Immature natural killer cell (primary cell): ENCODE results near the gene MEGF8. TPM values are rescaled to one million over a fixed set of nuclear protein-coding genes. Genes with fewer than 3 reads are reported as not detected.

Experiments
- DNase-seq, 3 donors: peaks; one replicate each; pipeline ENCODE4 v3.0.0; 2022; ENCODE audit warnings: mixed read lengths in 1 of 3
- H3K27ac Mint-ChIP-seq, 6 donors: one replicate each; pipeline ENCODE4 v1.8.0; 2020; ENCODE audit warnings: mixed read lengths in 6 of 6, mild to moderate bottlenecking in 5 of 6, inconsistent platforms in 4 of 6, moderate library complexity in 3 of 6
- H3K27me3 Mint-ChIP-seq, 3 donors: one replicate each; pipeline ENCODE4 v1.8.0; 2020 to 2021; ENCODE audit warnings: low read depth in 3 of 3, mild to moderate bottlenecking in 3 of 3, mixed read lengths in 3 of 3, moderate library complexity in 3 of 3, inconsistent platforms in 1 of 3
- H3K36me3 Mint-ChIP-seq, 3 donors: one replicate each; pipeline ENCODE4 v1.8.0; 2020; ENCODE audit warnings: mixed read lengths in 3 of 3, inconsistent platforms in 2 of 3, mild to moderate bottlenecking in 2 of 3
- H3K4me1 Mint-ChIP-seq, 2 donors: one replicate each; pipeline ENCODE4 v1.8.0; 2020; ENCODE audit warnings: inconsistent platforms in 2 of 2, mild to moderate bottlenecking in 2 of 2, mixed read lengths in 2 of 2, moderate library complexity in 1 of 2
- H3K4me3 Mint-ChIP-seq, 5 donors: one replicate each; pipeline ENCODE4 v1.8.0; 2020; ENCODE audit warnings: mild to moderate bottlenecking in 5 of 5, mixed read lengths in 5 of 5, inconsistent platforms in 3 of 5, moderate library complexity in 3 of 5
- H3K9me3 Mint-ChIP-seq, 6 donors: one replicate each; pipeline ENCODE4 v1.8.0; 2020; ENCODE audit warnings: mild to moderate bottlenecking in 6 of 6, mixed read lengths in 6 of 6, inconsistent platforms in 4 of 6, moderate library complexity in 3 of 6
- polyA plus RNA-seq, 3 donors: library from polyadenylated mRNA; unstranded; fragments of 300-500 nt; fragmentation: Illumina TruSeq; gene quantifications; one replicate each; pipeline ENCODE4 v1.2.3, GENCODE V29; 2021

The MEGF8 gene
- polyA plus RNA-seq, 3 donors from 2014 or later: 0.12 to 0.56 TPM; not detected in 1

DNA sequence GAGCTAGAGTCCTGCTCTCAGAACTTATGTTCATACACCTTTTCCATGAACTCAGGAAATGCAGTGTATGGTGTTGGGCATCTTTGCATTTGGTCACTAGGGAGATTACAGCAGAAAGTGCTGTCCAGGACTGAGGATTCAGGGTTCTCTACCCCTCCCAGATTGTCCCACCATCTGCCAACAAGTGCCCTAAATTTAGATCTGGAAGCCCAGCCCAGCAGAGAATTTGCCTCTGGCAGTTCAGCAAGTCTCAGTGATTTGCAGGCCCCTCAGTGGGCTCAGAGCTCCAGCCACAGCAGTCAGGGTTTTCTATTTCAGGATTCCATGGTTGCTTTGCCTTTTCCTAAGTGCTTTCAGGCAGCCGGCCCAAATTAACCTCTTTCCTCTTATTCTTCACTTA lies 41.2 kb downstream of the MEGF8 start:
- Mint-ChIP-seq H3K9me3 (no peaks in the 10 kb centered on the region), H3K27ac (peak overlapping the region in 1 of 6 donors; percentile 49), H3K4me1 (no peaks in the 10 kb centered on the region), H3K4me3 (no peak overlapping the region), H3K36me3 (peaks cover 0 to 18% (median 12%) of the 10 kb centered on the region in 3 donors), H3K27me3 (peaks cover 0 to 2% (median 0%) of the 10 kb centered on the region in 3 donors)
- DNase-seq: no peak

DNA sequence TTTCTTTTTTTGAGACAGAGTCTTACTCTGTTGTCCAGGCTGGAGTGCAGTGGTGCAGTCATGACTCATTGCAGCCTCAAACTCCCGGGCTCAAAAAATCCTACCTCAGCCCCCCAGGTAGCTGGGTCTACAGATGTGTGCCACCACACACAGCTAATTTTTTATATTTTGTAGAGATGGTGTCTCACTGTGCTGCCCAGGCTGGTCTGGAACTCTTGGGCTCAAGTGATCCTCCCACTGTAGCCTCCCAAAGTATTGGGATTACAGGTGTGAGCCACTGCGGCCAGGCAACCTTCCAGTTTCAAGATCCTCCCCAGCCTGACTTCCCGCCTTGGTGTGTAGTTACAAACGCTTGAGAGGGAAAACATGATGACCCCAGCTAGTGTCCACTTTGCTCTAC lies 42.5 kb downstream of the MEGF8 start:
- no peak for DNase-seq
- peaks cover 0 to 2% (median 0%) of the 10 kb centered on the region in 3 donors for H3K27me3 Mint-ChIP-seq
- H3K4me3 Mint-ChIP-seq: no peak overlapping the region
- no peak overlapping the region for H3K27ac Mint-ChIP-seq
- H3K9me3 Mint-ChIP-seq: no peaks in the 10 kb centered on the region
- H3K4me1 Mint-ChIP-seq: no peaks in the 10 kb centered on the region
- peaks cover 5 to 18% (median 12%) of the 10 kb centered on the region in 3 donors for H3K36me3 Mint-ChIP-seq

DNA sequence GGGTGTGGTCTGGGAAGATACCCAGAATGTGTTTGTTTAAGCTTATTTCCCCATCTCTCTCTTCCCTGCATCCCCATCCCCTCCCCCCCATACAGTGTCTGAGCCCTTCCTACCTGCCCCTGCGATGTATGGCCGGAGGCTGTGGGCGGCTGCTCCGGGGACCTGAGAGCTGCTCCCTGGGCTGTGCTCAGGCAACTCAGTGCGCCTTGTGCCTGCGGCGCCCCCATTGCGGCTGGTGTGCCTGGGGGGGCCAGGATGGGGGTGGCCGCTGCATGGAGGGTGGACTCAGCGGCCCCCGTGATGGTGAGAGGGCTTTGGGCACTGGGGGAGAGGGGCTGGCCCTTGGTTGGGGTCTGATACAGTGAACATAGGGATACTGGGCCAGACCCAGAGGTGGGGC lies 42.9 kb downstream of the MEGF8 start:
- no peak overlapping the region for H3K27ac Mint-ChIP-seq
- no peaks in the 10 kb centered on the region for H3K4me1 Mint-ChIP-seq
- no peak for DNase-seq
- no peaks in the 10 kb centered on the region for H3K9me3 Mint-ChIP-seq
- peaks cover 5 to 18% (median 12%) of the 10 kb centered on the region in 3 donors for H3K36me3 Mint-ChIP-seq
- H3K4me3 Mint-ChIP-seq: no peak overlapping the region
- peaks cover 0 to 2% (median 0%) of the 10 kb centered on the region in 3 donors for H3K27me3 Mint-ChIP-seq

DNA sequence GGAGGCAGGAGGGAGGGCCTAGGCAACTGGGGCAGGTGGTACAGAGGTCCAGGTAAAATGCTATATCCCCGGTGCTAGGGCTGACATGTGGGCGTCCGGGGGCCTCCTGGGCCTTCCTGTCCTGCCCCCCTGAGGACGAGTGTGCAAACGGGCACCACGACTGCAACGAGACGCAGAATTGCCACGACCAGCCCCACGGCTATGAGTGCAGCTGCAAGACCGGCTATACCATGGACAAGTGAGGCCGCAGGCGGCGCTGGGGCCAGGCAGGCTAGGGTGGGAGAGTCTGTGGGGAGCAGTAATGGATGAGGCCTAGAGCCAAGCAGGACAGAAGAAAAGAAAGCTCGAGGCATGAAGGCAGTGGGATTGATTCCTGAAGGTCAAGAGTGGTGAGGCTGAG lies 43.3 kb downstream of the MEGF8 start:
- no peak overlapping the region for H3K27ac Mint-ChIP-seq
- no peaks in the 10 kb centered on the region for H3K9me3 Mint-ChIP-seq
- peaks cover 5 to 14% (median 8%) of the 10 kb centered on the region in 3 donors for H3K36me3 Mint-ChIP-seq
- H3K27me3 Mint-ChIP-seq: peaks cover 0 to 2% (median 0%) of the 10 kb centered on the region in 3 donors
- no peak overlapping the region for H3K4me3 Mint-ChIP-seq
- no peaks in the 10 kb centered on the region for H3K4me1 Mint-ChIP-seq
- no peak for DNase-seq

DNA sequence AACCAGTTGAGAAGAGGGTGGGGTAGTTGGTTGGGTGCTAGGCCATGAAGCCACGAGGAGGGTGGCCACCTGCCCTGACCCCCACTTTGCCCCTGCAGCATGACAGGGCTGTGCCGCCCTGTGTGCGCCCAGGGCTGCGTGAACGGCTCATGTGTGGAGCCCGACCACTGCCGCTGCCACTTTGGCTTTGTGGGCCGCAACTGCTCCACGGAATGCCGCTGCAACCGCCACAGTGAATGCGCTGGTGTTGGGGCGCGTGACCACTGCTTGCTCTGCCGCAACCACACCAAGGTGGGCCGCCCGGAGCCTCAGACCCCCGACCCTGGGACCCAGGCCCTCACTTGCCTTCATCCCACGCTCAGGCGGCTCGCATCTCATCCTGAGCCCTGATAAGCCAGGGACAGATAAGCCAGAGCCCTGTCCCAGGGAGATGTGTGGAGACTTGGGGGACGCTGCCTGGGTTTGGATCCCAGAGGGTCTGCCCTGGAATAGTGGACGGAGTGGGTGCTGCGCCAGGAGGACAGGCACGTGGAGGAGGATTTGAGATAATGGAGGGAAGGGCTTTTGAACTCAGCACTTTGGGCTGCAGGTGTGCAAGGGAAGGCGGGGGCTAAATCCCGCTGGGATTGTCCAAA lies 44.1 kb downstream of the MEGF8 start:
- no peaks in the 10 kb centered on the region for H3K4me1 Mint-ChIP-seq
- H3K27me3 Mint-ChIP-seq: peaks cover 0 to 2% (median 0%) of the 10 kb centered on the region in 3 donors
- no peak overlapping the region for H3K4me3 Mint-ChIP-seq
- peaks cover 4 to 7% (median 5%) of the 10 kb centered on the region in 3 donors for H3K36me3 Mint-ChIP-seq
- no peak for DNase-seq
- H3K9me3 Mint-ChIP-seq: no peaks in the 10 kb centered on the region
- H3K27ac Mint-ChIP-seq: no peak overlapping the region

DNA sequence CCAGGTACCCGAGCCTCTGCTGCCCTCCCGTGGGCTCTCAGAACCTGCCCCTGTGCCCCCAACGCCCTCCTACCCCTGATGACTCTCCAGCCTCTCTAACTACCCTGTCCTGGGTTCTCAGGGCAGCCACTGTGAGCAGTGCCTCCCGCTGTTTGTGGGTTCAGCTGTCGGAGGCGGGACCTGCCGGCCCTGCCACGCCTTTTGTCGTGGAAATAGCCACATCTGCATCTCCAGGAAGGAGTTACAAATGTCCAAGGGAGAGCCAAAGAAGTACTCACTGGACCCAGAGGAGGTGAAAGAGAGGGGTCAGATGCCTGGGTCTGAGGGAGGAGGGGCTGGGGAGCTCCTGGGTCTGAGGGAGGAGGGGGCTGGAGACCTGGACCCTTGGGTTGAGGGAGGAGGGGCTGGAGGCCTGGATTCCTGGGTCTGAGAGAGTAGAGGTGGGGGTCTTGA lies 44.7 kb downstream of the MEGF8 start:
- peaks cover 0 to 2% (median 0%) of the 10 kb centered on the region in 3 donors for H3K27me3 Mint-ChIP-seq
- peaks cover 5 to 8% (median 7%) of the 10 kb centered on the region in 3 donors for H3K36me3 Mint-ChIP-seq
- H3K27ac Mint-ChIP-seq: no peak overlapping the region
- H3K9me3 Mint-ChIP-seq: no peaks in the 10 kb centered on the region
- no peak overlapping the region for H3K4me3 Mint-ChIP-seq
- DNase-seq: no peak
- no peaks in the 10 kb centered on the region for H3K4me1 Mint-ChIP-seq

DNA sequence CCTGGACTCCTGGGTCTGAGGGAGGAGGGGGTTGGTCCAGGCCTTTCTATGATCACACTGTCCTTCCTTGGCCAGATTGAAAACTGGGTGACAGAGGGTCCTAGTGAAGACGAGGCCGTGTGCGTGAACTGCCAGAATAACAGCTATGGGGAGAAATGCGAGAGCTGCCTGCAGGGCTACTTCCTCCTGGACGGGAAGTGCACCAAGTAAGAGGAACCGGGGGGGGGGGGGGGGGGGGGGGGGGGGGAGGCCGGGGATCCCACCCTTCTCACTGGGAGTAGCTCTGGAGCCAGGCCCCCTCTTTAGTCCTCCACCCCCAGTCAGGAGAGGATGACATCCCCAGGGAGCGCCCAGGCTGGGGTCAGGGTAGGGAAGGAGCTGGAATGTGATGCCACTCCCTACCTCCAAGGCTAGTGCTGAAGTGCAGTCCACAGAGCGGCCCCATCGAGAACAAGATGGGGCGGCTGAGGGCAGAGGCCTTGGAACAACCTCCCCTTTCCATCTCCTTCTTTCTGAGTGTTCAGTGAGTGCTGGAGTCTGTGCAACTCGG lies 45.3 kb downstream of the MEGF8 start:
- Mint-ChIP-seq H3K9me3 (no peaks in the 10 kb centered on the region), H3K27ac (no peak overlapping the region), H3K36me3 (peaks cover 5 to 8% (median 7%) of the 10 kb centered on the region in 3 donors)

DNA sequence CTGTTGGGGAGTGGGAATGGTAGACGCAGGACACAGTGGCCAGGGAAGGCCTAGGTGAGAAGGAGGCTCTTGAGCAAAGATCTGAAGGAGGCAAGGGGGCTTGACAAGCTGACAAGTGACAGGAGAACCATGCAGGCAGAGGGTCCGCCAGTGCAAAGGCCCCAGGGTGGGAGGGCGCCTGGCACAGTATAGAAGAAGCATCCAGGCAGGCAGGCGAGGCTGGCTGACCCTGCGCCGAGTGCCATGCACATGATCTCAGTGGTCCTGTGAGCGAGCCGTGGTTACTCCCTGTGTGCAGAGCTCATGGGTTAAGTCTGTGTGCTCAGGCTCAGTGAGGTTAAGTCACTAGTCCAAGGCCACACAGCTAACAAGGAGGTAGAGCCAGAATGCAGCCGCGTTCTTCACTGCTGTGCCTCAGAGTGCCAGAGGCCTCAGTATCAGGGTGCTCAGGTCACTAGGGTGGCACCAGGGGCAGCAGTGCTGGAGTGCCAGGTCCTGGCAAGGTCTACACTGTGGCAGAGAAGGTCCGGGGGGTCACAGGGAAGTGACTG lies 49.5 kb downstream of the MEGF8 start:
- H3K9me3 Mint-ChIP-seq: no peaks in the 10 kb centered on the region
- no peaks in the 10 kb centered on the region for H3K27me3 Mint-ChIP-seq
- no peaks in the 10 kb centered on the region for H3K4me1 Mint-ChIP-seq
- no peak overlapping the region for H3K4me3 Mint-ChIP-seq
- no peak for DNase-seq
- peaks cover 5 to 7% (median 5%) of the 10 kb centered on the region in 3 donors for H3K36me3 Mint-ChIP-seq
- no peak overlapping the region for H3K27ac Mint-ChIP-seq

More for the DNA sequence above, 45.3 kb downstream of the MEGF8 start:
- H3K27me3 Mint-ChIP-seq: peaks cover 0 to 2% (median 0%) of the 10 kb centered on the region in 3 donors
- H3K4me3 Mint-ChIP-seq: no peak overlapping the region
- DNase-seq: no peak
- no peaks in the 10 kb centered on the region for H3K4me1 Mint-ChIP-seq

DNA sequence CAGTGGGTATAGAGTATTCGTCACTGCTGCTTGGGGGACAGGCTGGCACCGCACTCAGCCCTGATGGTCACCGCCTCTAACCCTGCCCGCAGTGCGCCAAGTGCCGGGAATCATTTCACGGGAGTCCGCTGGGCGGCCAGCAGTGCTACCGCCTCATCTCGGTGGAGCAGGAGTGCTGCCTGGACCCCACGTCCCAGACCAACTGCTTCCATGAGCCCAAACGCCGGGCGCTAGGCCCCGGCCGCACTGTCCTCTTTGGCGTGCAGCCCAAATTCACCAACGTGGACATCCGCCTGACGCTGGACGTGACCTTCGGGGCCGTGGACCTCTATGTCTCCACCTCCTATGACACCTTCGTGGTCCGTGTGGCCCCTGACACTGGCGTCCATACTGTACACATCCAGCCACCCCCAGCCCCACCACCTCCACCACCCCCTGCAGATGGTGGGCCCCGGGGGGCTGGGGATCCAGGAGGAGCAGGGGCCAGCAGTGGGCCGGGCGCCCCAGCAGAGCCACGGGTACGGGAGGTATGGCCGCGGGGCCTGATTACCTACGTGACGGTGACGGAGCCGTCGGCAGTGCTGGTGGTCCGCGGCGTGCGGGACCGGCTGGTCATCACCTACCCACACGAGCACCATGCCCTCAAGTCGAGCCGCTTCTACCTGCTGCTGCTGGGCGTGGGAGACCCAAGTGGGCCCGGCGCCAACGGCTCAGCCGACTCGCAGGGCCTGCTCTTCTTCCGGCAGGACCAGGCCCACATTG lies 50.2 kb downstream of the MEGF8 start:
- H3K4me3 Mint-ChIP-seq: no peak overlapping the region
- no peaks in the 10 kb centered on the region for H3K4me1 Mint-ChIP-seq
- peaks cover 5 to 7% (median 5%) of the 10 kb centered on the region in 3 donors for H3K36me3 Mint-ChIP-seq
- H3K27me3 Mint-ChIP-seq: peaks cover 0 to 3% (median 0%) of the 10 kb centered on the region in 3 donors
- no peaks in the 10 kb centered on the region for H3K9me3 Mint-ChIP-seq
- DNase-seq: no peak
- no peak overlapping the region for H3K27ac Mint-ChIP-seq

DNA sequence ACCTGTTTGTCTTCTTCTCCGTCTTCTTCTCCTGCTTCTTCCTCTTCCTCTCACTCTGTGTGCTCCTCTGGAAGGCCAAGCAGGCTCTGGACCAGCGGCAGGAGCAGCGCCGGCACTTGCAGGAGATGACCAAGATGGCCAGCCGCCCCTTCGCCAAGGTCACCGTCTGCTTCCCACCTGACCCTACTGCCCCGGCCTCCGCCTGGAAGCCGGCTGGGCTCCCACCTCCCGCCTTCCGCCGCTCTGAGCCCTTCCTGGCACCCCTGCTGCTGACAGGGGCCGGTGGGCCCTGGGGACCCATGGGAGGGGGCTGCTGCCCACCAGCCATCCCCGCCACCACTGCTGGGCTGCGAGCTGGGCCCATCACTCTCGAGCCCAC lies 50.7 kb downstream of the MEGF8 start:
- Mint-ChIP-seq H3K27me3 (peaks cover 0 to 7% (median 2%) of the 10 kb centered on the region in 3 donors), H3K4me1 (no peaks in the 10 kb centered on the region), H3K36me3 (peaks cover 5 to 7% (median 5%) of the 10 kb centered on the region in 3 donors), H3K27ac (no peak overlapping the region), H3K9me3 (no peaks in the 10 kb centered on the region), H3K4me3 (no peak overlapping the region)
- no peak for DNase-seq

DNA sequence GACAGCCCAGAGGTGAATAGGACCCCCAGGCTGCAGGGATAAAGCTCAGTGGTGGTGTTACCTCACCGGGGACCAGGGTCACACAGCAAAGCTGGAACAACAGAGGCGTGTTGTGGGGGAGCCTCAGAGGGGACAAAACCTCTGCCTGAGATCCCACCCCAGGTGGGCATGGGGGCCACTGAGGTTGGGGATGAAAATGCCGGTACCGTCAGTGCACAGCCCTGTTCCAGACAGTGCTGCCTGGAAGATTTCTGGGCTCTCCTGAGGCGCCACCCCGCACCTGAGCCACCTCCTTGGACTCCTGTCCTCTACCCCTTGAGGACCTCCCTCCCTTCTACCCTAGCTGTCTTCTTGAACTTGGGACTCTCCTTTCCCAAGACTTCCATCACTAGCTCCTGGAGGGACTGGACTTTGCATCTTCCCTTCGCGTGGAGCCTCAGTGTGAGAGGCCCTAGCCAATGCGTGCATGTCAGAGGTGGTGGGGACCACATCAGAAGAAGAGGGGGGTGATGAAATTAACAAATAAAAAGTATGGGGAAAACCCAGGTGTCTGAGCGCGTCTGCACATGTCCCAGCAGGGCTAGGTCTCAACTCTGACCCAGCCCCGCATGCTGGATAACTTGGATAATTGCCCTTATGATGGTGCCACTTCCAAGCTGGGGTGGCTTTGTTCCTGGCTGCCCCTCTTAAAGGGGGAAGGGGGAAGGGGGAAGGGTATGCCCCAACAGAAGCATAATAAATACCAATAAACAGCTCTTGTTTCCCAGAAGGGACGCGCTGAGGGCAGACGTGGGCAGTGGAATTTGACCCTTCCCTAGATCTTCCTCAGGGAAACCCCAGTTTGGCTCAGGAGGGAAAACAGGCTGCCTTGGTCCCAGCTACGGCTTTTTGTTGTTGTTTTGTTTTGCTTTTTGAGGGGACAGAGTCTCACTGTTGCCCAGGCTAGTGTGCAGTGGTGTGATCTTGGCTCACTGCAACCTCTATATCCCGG lies 53.1 kb downstream of the MEGF8 start:
- no peak for DNase-seq
- Mint-ChIP-seq H3K9me3 (no peaks in the 10 kb centered on the region), H3K27me3 (peaks cover 0 to 24% (median 2%) of the 10 kb centered on the region in 3 donors), H3K27ac (peak overlapping the region in 1 of 6 donors; percentile 71), H3K4me1 (no peaks in the 10 kb centered on the region), H3K4me3 (no peak overlapping the region), H3K36me3 (peaks cover 0 to 7% (median 5%) of the 10 kb centered on the region in 3 donors)

DNA sequence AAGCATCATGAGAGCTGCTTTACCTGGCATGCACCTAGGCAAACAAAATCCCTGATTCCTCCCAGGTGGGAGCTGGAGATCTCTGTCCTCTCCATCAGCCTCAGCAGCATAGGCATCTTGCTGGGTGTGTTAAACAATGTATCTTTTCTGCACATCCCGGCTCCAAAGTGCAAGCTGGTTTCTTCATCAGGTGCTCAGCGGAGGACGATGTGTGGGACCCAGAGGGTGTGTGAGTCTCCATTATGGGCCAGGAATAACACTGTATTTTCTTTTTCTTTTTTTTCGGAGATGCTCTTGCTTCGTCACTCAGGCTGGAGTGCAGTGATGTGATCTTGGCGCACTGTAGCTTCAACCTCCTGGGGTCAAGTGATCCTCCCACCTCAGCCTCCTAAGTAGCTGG lies 54.7 kb downstream of the MEGF8 start:
- H3K9me3 Mint-ChIP-seq: no peaks in the 10 kb centered on the region
- no peaks in the 10 kb centered on the region for H3K4me1 Mint-ChIP-seq
- H3K4me3 Mint-ChIP-seq: no peak overlapping the region
- peaks cover 0 to 24% (median 2%) of the 10 kb centered on the region in 3 donors for H3K27me3 Mint-ChIP-seq
- no peak for DNase-seq
- no peak overlapping the region for H3K27ac Mint-ChIP-seq
- H3K36me3 Mint-ChIP-seq: no peaks in the 10 kb centered on the region
